ENCODE results near the gene CTAGE1. TPM values are rescaled to one million over a fixed set of nuclear protein-coding genes. Genes with fewer than 3 reads are reported as not detected.

Gene CTAGE1
- polyA plus RNA-seq, 2 of the 4 experiments (the other 2 are of a cell fraction) = 0.01 TPM; not detected in 1

- Histone ChIP-seq H3K4me1 (no peaks in the 10 kb centered on the region), H3K4me3 (no peak overlapping the region), H3K9me3 (peaks cover 9% of the 10 kb centered on the region; the same call in 1 of the 3 replicates), H3K27ac (no peak overlapping the region), H3K4me2 (no peak overlapping the region)
- FAIRE-seq (no peak), ATAC-seq (no peak), DNase-seq (ENCODE audit: low read depth in 1 of 2, low spot score in 1 of 2) (no peak)
- no peak for TF ChIP-seq RAD21 (conservative IDR thresholded peaks at IDR 0.05 in 1 of 2, IDR thresholded peaks at IDR 0.05 in 1 of 2)
- no peak for TF ChIP-seq E2F6 (IDR thresholded peaks at IDR 0.05; ENCODE audit: borderline replicate concordance, low read depth)
- no peak for TF ChIP-seq HOXA7 (CRISPR knock-in tag; IDR thresholded peaks at IDR 0.05)
- no peak for TF ChIP-seq JUN (IDR thresholded peaks at IDR 0.05)
- ChIA-PET CTCF (interaction anchor here (1.6 kb wide), 1 partner anchor 9 kb away, joined by 3 read pairs; no protein-coding TSS in a partner anchor), POLR2A (no interaction called here)
- WGBS (ENCODE audit: missing lambda C conversion rate) = 81% methylated on average over 3 of the region's 3 CpGs
These were observed 9.7 kb downstream of the CTAGE1 start for GRCh38 chr18:22408059-22408458.

- Histone ChIP-seq H3K9me3 (peaks cover 9% of the 10 kb centered on the region; the same call in 1 of the 3 replicates), H3K4me3 (no peak overlapping the region), H3K4me1 (no peaks in the 10 kb centered on the region), H3K4me2 (no peak overlapping the region), H3K27ac (no peak overlapping the region)
- ChIA-PET CTCF (no interaction called here), POLR2A (no interaction called here)
- no peak for TF ChIP-seq SMC3 (IDR thresholded peaks at IDR 0.05)
- no peak for TF ChIP-seq KDM1A (IDR thresholded peaks at IDR 0.05; ENCODE audit: low read depth)
- no peak for TF ChIP-seq NFE2L2 (conservative IDR thresholded peaks at IDR 0.05; ENCODE audit: low read length)
- no peak for TF ChIP-seq CHD4 (IDR thresholded peaks at IDR 0.05; ENCODE audit: borderline replicate concordance)
- FAIRE-seq = no peak
- no peak for ATAC-seq
- DNase-seq (ENCODE audit: low read depth in 1 of 2, low spot score in 1 of 2) = no peak
These were observed 12.6 kb downstream of the CTAGE1 start for GRCh38 chr18:22405142-22405541.

- H3K9me3 ChIP-seq = peaks cover 9% of the 10 kb centered on the region; the same call in 1 of the 3 replicates
- ChIA-PET POLR2A (no interaction called here), CTCF (no interaction called here)
- no peak overlapping the region for H3K4me3 ChIP-seq
- no peak for DNase-seq (ENCODE audit: low read depth in 1 of 2, low spot score in 1 of 2)
- 56% methylated on average over 3 of the region's 3 CpGs for WGBS (ENCODE audit: missing lambda C conversion rate)
- no peak overlapping the region for H3K4me2 ChIP-seq
- no peak for ATAC-seq
- no peak overlapping the region for H3K27ac ChIP-seq
- FAIRE-seq = no peak
- TF ChIP-seq CHD2 (IDR thresholded peaks at IDR 0.05; ENCODE audit: low read length, partially characterized antibody) (no peak), JUN (IDR thresholded peaks at IDR 0.05) (no peak), NPAS2 (CRISPR knock-in tag; IDR thresholded peaks at IDR 0.05; ENCODE audit: borderline replicate concordance) (no peak), HDAC2 (IDR thresholded peaks at IDR 0.05) (no peak), SMC3 (IDR thresholded peaks at IDR 0.05) (no peak), CTCF (IDR thresholded peaks at IDR 0.05) (no peak), NR3C1 (IDR thresholded peaks at IDR 0.05) (no peak), REST (IDR thresholded peaks at IDR 0.05) (no peak), BCL3 (IDR thresholded peaks at IDR 0.05) (no peak), FOSB (CRISPR knock-in tag; IDR thresholded peaks at IDR 0.05) (no peak), RCOR1 (IDR thresholded peaks at IDR 0.05; ENCODE audit: low read depth, low read length) (no peak), FOSL2 (IDR thresholded peaks at IDR 0.05) (no peak), FOSL2 (CRISPR knock-in tag; IDR thresholded peaks at IDR 0.05) (no peak), PBX3 (IDR thresholded peaks at IDR 0.05) (no peak), ESRRA (IDR thresholded peaks at IDR 0.05; ENCODE audit: borderline replicate concordance, low read length) (no peak)
- no peaks in the 10 kb centered on the region for H3K4me1 ChIP-seq
These were observed 13.8 kb downstream of the CTAGE1 start for GRCh38 chr18:22403950-22404349.
